HepG2 (cell line): ENCODE results near the gene TGM5. TPM values are rescaled to one million over a fixed set of nuclear protein-coding genes. Genes with fewer than 3 reads are reported as not detected.
A peak's percentile ranks its signal among the peaks of the same experiment; 100 is the strongest.

ENCODE experiments used
- ARNT2 ChIP-seq: sonication (generic); formaldehyde crosslinking; IDR thresholded peaks from 2 replicates; pipeline ENCODE4 v1.8.0; 2022; ENCODE audit warnings: mild to moderate bottlenecking, low read depth, missing genetic modification reagents, moderate library complexity
- ARNTL ChIP-seq: sonication (generic); formaldehyde crosslinking; IDR thresholded peaks from 2 replicates; pipeline ENCODE4 v1.4.0; 2020; ENCODE audit warnings: mild to moderate bottlenecking, missing genetic modification reagents
- ESRRA ChIP-seq: sonication (generic); formaldehyde crosslinking; IDR thresholded peaks from 2 replicates; pipeline ENCODE4 v1.5.1; 2020; ENCODE audit warnings: mild to moderate bottlenecking, low read depth, missing genetic modification reagents
- FLYWCH1 ChIP-seq: sonication (generic); formaldehyde crosslinking; IDR thresholded peaks from 2 replicates; pipeline ENCODE4 v1.8.1; 2023; ENCODE audit warnings: mild to moderate bottlenecking, missing genetic modification reagents
- GATAD2A ChIP-seq: IDR thresholded peaks from 2 replicates; pipeline ENCODE4 v1.6.1; 2016
- MLX ChIP-seq: IDR thresholded peaks from 2 replicates; pipeline ENCODE4 v1.6.1; 2016
- PCBP2 ChIP-seq: fragments of 200-400 bp; formaldehyde crosslinking; optimal IDR thresholded peaks from 2 replicates; pipeline ENCODE3; 2018; ENCODE audit warnings: low read length, low read depth; ENCODE audit not compliant: poor library complexity, severe bottlenecking
- POGK ChIP-seq: sonication (generic); formaldehyde crosslinking; conservative IDR thresholded peaks from 2 replicates; pipeline ENCODE4 v1.8.0; 2022; ENCODE audit warnings: mild to moderate bottlenecking, moderate library complexity, missing genetic modification reagents
- SIN3B ChIP-seq: fragments of 150-350 bp; IDR thresholded peaks from 2 replicates; pipeline ENCODE4 v1.6.1; 2014; ENCODE audit warnings: low read length
- SUZ12 ChIP-seq: fragments of 150-350 bp; IDR thresholded peaks from 2 replicates; pipeline ENCODE4 v1.6.1; 2014; ENCODE audit warnings: low read depth, low read length
- TBL1XR1 ChIP-seq: fragments of 150-350 bp; IDR thresholded peaks from 2 replicates; pipeline ENCODE4 v1.6.1; 2014; ENCODE audit warnings: borderline replicate concordance, low read length; ENCODE audit not compliant: partially characterized antibody
- TEF ChIP-seq: sonication (generic); formaldehyde crosslinking; IDR thresholded peaks from 2 replicates; pipeline ENCODE4 v1.5.0; 2020; ENCODE audit warnings: missing genetic modification reagents
- TFDP1 ChIP-seq: IDR thresholded peaks from 2 replicates; pipeline ENCODE4 v1.6.1; 2016; ENCODE audit warnings: missing compliant biosample characterization, missing genetic modification reagents, borderline replicate concordance
- ZNF264 ChIP-seq: sonication (generic); formaldehyde crosslinking; IDR thresholded peaks from 2 replicates; pipeline ENCODE4 v1.4.0; 2020; ENCODE audit warnings: missing genetic modification reagents
- ZNF343 ChIP-seq: sonication (generic); formaldehyde crosslinking; IDR thresholded peaks from 2 replicates; pipeline ENCODE4 v1.4.0; 2020; ENCODE audit warnings: mild to moderate bottlenecking, missing genetic modification reagents
- ZNF431 ChIP-seq: sonication (generic); formaldehyde crosslinking; IDR thresholded peaks from 2 replicates; pipeline ENCODE4 v1.9.0; 2022; ENCODE audit warnings: missing genetic modification reagents, low read depth, mild to moderate bottlenecking, borderline replicate concordance
- ZNF646 ChIP-seq: sonication (generic); formaldehyde crosslinking; IDR thresholded peaks from 2 replicates; pipeline ENCODE4 v1.9.0; 2021; ENCODE audit warnings: mild to moderate bottlenecking, missing genetic modification reagents
- ZNF83 ChIP-seq: sonication (generic); formaldehyde crosslinking; IDR thresholded peaks from 2 replicates; pipeline ENCODE4 v1.4.0; 2020; ENCODE audit warnings: missing genetic modification reagents, mild to moderate bottlenecking, borderline replicate concordance
- polyA plus RNA-seq, 8 experiments: library from polyadenylated mRNA; depleted of rRNA in 3 of 8; stranded (reverse) in 7 of 8; unstranded in 1 of 8; fragments of >200 nt; fragmentation: Illumina TruSeq in 4 of 8; extraction: Trizol in 4 of 8; gene quantifications; 2 replicates each; pipeline versions ENCODE4 v1.2.1 to v1.2.3, GENCODE V29; 2011 to 2016; ENCODE audit warnings: low read depth in 4 of 8, missing spikeins in 1 of 8, mixed read lengths in 1 of 8; ENCODE audit not compliant: insufficient read depth in 1 of 8
- total RNA-seq, 5 experiments: library from RNA; depleted of rRNA; stranded (reverse); fragments of >200 nt; fragmentation: Illumina TruSeq; extraction: Trizol; gene quantifications; 2 replicates each; pipeline ENCODE4 v1.2.3, GENCODE V29; 2016; ENCODE audit warnings: low read depth in 1 of 5

The TGM5 gene
- total and polyA plus RNA-seq, 2 of the 13 experiments (the other 11 are each of a cell fraction or from before 2014, with no cell fraction given) = 0.18 to 0.65 TPM

GRCh38 chr15:43185157-43186002, 81.3 kb downstream of the TGM5 start, which contains the start of gene CCNDBP1 (continued):
- no peak for TF ChIP-seq MLX (CRISPR knock-in tag)
- TF ChIP-seq SIN3B = no peak
- TF ChIP-seq TEF = no peak
- peak; percentile 49; the same call in 1 of the 2 replicates for TF ChIP-seq GATAD2A (CRISPR knock-in tag)
- peak; percentile 62; the same call in 1 of the 2 replicates for TF ChIP-seq ARNT2 (CRISPR knock-in tag)
- peak; percentile 13 for TF ChIP-seq TBL1XR1
- no peak for TF ChIP-seq ARNTL (CRISPR knock-in tag)
- peak; percentile 62; the same call in 1 of the 2 replicates for TF ChIP-seq ZNF431 (CRISPR knock-in tag)
- TF ChIP-seq SUZ12 = no peak
- TF ChIP-seq ESRRA (CRISPR knock-in tag) = no peak
- 0 out of 2 replicates have a peak, but pooled peaks have one; percentile 49 for TF ChIP-seq ZNF343 (CRISPR knock-in tag)
- TF ChIP-seq PCBP2 = no peak
- TF ChIP-seq ZNF83 (CRISPR knock-in tag) = 0 out of 2 replicates have a peak, but pooled peaks have one; percentile 53
- peak; percentile 67; the same call in 1 of the 2 replicates for TF ChIP-seq TFDP1 (CRISPR knock-in tag)
- peak; percentile 72 for TF ChIP-seq POGK (CRISPR knock-in tag)
- TF ChIP-seq ZNF646 (CRISPR knock-in tag) = no peak
- 0 out of 2 replicates have a peak, but pooled peaks have one; percentile 20 for TF ChIP-seq ZNF264 (CRISPR knock-in tag)
- no peak for TF ChIP-seq FLYWCH1 (CRISPR knock-in tag)
